ENCODE results near the gene TSPEAR.
A peak's percentile ranks its signal among the peaks of the same experiment; 100 is the strongest.

The TSPEAR gene

GRCh38 chr21:44496564-44497550 is 214.5 kb downstream of the TSPEAR start:
- no peak for DNase-seq

- no peak for DNase-seq
Measured at GRCh38 chr21:44495611-44496563, 215.5 kb downstream of the TSPEAR start.

GRCh38 chr21:44494956-44495355 is 216.4 kb downstream of the TSPEAR start:
- DNase-seq: no peak

GRCh38 chr21:44494418-44494817 is 217.0 kb downstream of the TSPEAR start:
- no peak for DNase-seq

- no peak for DNase-seq
Measured at GRCh38 chr21:44492567-44493385, 218.6 kb downstream of the TSPEAR start.

- DNase-seq: no peak
Measured at GRCh38 chr21:44490816-44491215, 220.6 kb downstream of the TSPEAR start.

GRCh38 chr21:44490405-44490804 is 221.0 kb downstream of the TSPEAR start:
- DNase-seq: no peak

- DNase-seq: no peak
Measured at GRCh38 chr21:44489962-44490361, 221.4 kb downstream of the TSPEAR start.

- peak in 2 of 5 experiments; percentile 35 to 49 for DNase-seq
Measured at GRCh38 chr21:44487831-44488230, 223.5 kb downstream of the TSPEAR start.

- no peak for DNase-seq
Measured at GRCh38 chr21:44486302-44486701, 225.1 kb downstream of the TSPEAR start.

GRCh38 chr21:44485796-44486195 is 225.6 kb downstream of the TSPEAR start:
- no peak for DNase-seq

GRCh38 chr21:44485254-44485793 is 226.0 kb downstream of the TSPEAR start:
- DNase-seq: peak in 3 of 5 experiments; percentile 19 to 64 (median 42)

- no peak for DNase-seq
Measured at GRCh38 chr21:44484498-44485253, 226.7 kb downstream of the TSPEAR start.

- no peak for DNase-seq
Measured at GRCh38 chr21:44483288-44484237, 227.8 kb downstream of the TSPEAR start.

- no peak for DNase-seq
Measured at GRCh38 chr21:44482581-44483287, 228.6 kb downstream of the TSPEAR start.

GRCh38 chr21:44480200-44481053 is 230.9 kb downstream of the TSPEAR start:
- DNase-seq: no peak

- DNase-seq: peak in 3 of 5 experiments; percentile 18 to 32 (median 19)
Measured at GRCh38 chr21:44479556-44480199, 231.7 kb downstream of the TSPEAR start.

- no peak for DNase-seq
Measured at GRCh38 chr21:44478801-44479167, 232.6 kb downstream of the TSPEAR start.

Measured in T-helper 2 cell (primary cell).